COLO829 (cell line): Measurements from ENCODE around the gene CHMP1A.
A peak's percentile ranks its signal among the peaks of the same experiment; 100 is the strongest.
"Not testable (repeated sequence)": the region's sequence is repeated elsewhere in the genome, so short reads cannot be mapped to it uniquely, and the experiment has no call there.

Experiments
- DNase-seq: peaks from one replicate; pipeline ENCODE4 v3.0.0; 2012; ENCODE audit warnings: low spot score

The CHMP1A gene

GRCh38 chr16:89658221-89658879 lies 842 bp upstream of the CHMP1A start:
- peak; percentile 1 for DNase-seq

- no peak for DNase-seq
Measured at GRCh38 chr16:89656435-89657121, 930 bp downstream of the CHMP1A start.

DNA sequence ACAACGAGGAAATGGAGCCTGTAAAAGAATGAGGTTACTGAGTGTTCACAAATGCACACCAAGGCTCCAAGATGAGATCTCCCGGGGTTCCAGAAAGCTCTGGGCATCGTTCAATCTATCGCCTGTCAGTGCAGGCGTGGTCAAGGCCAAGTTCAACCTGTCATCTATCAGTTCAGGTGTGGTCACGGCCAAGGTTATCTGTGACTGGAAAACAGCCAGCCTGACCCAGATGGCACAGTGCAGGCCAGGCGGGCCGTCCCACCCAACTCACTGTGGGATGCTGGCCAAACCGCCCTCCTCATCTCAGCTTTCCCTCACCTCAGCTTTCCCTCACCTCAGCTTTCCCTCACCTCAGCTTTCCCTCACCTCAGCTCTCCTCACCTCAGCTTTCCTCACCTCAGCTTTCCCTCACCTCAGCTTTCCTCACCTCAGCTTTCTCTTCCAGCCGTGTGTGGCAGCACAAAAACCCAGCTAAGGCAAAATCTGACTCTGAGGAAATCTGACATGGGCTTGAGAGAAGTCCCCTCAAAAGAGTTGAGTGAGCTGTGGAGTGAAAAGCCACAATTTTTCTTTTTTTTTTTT lies 2.4 kb downstream of the CHMP1A start:
- no peak for DNase-seq

DNA sequence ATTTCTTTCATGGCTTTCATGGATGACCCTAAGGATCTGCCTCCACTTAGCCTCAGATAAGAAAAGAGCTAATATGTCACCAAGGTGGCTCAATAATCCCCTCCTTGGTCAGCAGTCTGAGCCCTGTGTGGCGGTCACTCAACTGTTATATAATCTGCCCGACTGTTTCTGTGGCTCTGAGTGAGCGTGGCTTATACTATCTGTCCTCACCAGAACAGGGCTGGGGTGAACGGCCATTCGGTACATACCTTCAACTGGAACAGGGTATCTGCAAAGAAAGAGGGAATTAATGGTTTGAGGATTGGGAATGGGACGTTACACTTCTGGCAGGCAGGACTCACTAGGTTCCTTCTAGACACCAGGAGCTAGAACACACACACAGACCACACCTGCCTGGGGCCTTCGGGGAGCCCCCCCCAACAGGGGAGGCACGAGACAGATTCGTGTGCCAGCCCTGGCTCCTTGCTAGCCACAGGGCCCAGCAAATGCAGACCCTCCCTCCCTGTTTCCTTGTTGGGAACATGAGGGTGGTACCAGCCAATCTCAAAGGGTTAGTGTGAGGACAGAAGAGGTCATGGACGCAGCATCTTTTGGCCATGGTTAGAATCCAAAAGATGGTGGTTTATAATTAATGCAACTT lies 3.7 kb downstream of the CHMP1A start:
- DNase-seq = no peak

GRCh38 chr16:89651584-89651983 lies 5.9 kb downstream of the CHMP1A start:
- no peak for DNase-seq

- no peak for DNase-seq
Measured at GRCh38 chr16:89646906-89647305, 10.6 kb downstream of the CHMP1A start.

GRCh38 chr16:89646270-89646669 lies 11.2 kb downstream of the CHMP1A start:
- no peak for DNase-seq

DNA sequence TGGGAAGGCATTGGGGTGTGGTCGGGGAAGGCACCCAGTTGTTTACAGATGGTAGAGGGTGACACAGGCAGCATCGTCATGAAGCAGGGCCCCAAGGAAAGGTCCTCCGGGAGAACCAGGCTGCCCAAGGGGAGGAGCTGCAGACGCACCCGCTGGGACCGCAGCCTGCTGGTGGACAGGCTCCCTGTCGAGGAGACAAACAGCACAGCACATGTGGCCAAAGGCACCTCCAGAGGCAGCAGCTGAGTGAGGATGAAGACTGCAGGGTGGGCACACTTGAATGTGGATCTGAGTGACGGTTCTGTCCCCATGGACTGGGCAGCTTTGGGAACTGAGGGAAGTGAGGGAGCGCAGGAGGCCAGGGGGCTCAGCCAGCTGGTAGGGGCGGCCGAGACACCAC lies 12.4 kb downstream of the CHMP1A start:
- DNase-seq = no peak

DNA sequence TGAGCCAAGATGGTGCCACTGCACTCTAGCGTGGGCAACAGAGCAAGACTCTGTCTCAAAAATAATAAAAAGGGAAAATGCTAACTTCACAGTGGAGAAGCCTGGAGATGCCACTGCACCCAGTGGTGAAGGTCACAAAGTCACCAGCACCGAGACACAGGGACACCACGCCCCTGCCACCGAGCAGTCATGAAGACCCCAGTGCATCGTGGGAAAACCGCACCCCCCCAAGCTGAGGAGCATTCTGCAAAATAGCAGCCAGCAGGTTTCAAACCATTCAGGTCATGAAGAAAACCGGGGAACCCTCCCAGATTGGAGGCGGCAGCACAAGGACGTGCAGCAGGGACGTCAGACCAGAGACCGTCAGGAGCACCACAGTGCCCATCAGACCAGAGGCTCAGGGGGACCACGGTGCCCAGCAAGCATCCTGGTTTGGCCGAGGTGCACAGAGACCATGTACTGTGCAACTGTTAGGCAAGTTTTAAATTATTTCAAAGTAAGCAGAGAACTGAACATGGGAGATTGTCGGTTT lies 13.7 kb downstream of the CHMP1A start:
- no peak for DNase-seq

- DNase-seq = no peak
Measured at GRCh38 chr16:89642574-89642973, 14.9 kb downstream of the CHMP1A start.

DNA sequence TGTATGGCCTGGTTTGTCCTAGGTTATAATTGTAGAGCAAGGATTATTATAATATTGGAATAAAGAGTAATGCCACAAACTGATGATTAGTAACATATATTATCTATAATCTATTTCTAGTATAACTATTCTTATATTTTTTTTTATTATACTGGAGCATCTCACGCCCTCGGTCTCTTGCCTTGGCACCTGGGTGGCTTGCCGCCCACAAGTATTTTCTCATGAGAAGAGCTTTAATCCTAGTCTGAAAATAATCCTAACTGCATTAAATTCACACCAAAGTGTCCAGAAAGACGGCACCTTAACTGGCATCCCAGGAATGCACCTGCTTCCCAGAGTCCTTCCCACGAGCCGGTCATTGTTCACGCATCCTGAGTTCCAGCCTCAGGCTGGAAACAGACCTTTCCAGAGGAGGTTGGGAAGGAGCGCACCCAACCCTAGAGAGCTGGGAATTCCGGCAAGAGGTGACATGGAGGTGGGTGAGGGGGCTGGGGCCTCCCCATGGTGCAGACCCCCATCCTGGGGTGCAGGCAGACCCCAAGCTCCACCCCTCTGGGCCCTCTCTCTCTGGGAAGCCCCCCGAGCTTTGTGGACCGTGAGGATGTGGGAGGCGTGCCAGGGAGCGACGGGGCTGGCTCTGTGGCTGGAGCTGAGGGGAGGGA lies 15.9 kb downstream of the CHMP1A start:
- DNase-seq = no peak

GRCh38 chr16:89639385-89639784 lies 18.1 kb downstream of the CHMP1A start:
- DNase-seq = no peak

GRCh38 chr16:89638455-89638854 lies 19.1 kb downstream of the CHMP1A start:
- DNase-seq = no peak

GRCh38 chr16:89637379-89637778 lies 20.1 kb downstream of the CHMP1A start:
- DNase-seq = no peak

DNA sequence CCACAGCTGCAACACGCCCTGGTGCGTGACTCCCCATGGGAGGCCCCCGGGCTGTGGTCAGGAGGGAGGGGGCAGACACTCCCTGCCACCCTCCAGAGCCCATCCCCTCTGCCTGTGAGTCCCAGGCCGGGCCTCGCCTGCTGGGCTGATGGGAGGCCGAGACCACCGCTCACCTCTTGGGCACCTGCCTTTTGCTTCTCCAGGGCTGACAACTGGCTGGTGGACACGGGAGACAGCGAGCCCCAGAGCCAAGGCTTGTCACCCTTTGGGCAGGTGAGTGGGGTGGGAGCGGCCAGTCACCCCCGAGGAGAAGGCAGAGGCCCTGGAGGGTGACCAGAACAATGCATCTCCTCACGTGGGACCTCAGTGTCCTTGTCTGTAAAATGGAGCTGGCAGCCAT lies 20.8 kb downstream of the CHMP1A start:
- DNase-seq = no peak

DNA sequence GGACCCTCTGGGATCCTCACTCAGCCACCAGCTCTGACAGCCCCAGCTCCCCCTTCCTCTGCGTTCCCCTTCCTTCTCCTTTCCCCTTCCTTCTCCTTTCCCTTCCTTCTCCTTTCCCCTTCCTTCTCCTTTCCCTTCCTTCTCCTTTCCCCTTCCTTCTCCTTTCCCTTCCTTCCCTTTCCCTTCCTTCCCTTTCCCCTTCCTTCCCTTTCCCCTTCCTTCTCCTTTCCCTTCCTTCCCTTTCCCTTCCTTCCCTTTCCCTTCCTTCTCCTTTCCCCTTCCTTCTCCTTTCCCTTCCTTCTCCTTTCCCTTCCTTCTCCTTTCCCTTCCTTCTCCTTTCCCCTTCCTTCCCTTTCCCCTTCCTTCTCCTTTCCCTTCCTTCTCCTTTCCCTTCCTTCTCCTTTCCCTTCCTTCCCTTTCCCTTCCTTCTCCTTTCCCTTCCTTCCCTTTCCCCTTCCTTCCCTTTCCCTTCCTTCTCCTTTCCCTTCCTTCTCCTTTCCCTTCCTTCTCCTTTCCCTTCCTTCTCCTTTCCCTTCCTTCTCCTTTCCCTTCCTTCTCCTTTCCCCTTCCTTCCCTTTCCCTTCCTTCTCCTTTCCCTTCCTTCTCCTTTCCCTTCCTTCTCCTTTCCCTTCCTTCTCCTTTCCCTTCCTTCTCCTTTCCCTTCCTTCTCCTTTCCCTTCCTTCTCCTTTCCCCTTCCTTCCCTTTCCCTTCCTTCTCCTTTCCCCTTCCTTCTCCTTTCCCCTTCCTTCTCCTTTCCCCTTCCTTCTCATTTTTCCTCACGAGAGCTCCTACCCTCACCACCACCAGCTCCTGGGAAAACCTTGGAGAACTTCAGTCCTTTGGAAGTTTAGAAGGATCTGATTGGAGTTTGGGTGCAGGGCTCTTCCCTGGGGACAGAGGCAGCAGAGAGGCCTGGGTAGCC lies 22.8 kb downstream of the CHMP1A start:
- not testable (repeated sequence) for DNase-seq

GRCh38 chr16:89633064-89633631 lies 24.4 kb downstream of the CHMP1A start:
- no peak for DNase-seq

- no peak for DNase-seq
Measured at GRCh38 chr16:89629827-89630610, 27.5 kb downstream of the CHMP1A start.

DNA sequence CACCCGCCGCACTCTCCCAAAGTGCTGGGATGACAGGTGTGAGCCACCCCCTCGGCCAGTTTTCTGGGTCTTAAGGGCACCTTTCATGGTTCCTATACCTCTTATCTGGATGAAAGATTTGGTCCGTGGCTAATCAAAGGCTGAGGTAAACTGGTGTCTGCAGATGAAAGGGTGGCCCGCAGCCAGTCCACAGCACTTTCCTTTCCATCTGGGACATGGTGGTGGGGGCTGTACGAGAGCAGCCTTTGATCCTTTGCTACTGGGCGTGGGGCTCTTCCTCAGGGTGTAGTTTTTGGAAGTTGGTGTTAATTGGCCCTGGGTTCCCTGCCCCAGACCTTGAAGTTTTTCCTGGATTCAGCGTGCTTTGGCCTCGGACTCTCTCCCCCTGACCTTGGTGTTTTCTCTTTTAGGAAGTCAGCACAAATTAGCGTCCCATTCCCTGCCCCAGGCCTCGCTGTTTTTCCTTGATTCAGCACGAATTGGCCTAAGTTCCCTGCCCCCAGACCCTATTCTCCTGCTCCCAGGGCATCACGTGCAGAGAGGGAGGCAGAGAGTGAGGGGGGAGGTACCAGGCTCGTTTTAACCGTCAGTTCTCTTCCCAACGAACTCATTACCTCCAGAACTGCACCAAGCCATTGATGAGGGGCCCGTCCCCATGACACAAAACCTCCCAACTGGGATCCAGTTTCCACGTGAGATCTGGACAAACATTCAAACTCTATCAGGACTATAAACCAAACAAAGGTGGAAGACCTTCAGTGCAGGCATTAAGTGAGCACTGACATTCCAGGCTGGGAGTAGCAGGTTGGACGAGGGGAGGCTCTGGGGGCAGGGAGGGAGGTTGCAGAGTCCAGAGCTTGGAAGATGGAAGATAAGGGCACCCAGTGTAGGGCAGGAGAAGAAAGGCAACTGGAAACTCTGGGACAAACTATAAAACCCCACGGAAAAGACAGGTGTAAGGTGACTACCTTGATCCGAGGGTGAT lies 32.4 kb downstream of the CHMP1A start:
- DNase-seq = no peak
